Astrocyte of the hippocampus (primary cell): ENCODE results near the gene KIR2DL4.
"Not testable (repeated sequence)": the region's sequence is repeated elsewhere in the genome, so short reads cannot be mapped to it uniquely, and the experiment has no call there.

Experiments used
- DNase-seq: peaks from one replicate; pipeline ENCODE4 v3.0.0; 2011; ENCODE audit warnings: low read depth, low spot score

Gene KIR2DL4

DNA sequence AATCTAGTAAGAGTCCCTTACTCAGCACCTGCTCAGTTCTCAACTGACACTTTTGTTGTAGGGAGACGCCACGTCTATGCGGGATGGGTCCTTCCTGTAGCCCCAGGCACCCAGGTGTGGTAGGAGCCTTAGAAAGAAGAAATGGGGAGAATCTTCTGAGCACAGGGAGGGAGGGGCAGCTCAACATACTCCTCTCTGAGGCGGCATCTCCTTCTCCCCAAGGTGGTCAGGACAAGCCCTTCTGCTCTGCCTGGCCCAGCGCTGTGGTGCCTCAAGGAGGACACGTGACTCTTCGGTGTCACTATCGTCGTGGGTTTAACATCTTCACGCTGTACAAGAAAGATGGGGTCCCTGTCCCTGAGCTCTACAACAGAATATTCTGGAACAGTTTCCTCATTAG lies 1.2 kb downstream of the KIR2DL4 start:
- no peak for DNase-seq

DNA sequence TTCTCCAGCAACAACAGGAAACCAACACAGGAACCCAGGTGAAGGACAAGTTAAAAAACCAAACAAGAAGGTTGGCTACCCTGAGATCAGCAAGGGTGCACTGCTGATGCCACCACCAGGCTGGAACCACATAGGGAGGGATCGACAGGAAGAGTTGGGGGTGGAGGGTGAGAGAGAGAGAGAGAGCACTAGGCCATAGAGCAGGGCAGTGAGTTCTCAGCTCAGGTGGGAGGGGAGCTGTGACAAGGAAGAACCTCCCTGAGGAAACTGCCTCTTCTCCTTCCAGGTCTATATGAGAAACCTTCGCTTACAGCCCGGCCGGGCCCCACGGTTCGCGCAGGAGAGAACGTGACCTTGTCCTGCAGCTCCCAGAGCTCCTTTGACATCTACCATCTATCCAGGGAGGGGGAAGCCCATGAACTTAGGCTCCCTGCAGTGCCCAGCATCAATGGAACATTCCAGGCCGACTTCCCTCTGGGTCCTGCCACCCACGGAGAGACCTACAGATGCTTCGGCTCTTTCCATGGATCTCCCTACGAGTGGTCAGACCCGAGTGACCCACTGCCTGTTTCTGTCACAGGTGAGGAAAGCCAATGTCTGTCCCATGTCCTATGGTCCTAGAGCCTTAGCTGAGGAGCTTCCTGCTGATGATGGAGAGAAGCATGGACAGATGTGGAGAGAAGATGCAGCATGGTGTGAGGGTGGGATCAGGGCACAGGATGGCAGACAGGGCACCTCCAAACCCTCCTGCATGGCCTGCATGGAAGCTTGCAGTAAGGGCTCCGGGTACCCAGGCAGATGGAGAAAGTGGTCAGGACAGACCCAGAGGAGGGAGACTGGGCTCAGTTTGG lies 2.5 kb downstream of the KIR2DL4 start:
- no peak for DNase-seq

DNA sequence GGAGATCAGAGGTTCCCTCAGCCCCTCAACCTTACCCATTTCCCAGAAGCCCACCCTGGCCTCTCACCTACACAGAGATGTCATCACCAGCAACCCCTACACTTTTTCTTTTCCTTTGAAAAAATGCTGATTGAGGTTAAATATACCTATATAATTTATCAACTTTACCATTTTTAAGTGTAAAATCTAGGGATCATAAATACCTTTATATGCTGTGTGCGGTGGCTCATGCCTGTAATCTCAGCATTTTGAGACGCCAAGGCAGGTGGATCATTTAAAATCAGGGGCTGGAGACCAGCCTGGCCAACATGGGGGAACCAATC lies 3.1 kb downstream of the KIR2DL4 start:
- DNase-seq, result no peak

DNA sequence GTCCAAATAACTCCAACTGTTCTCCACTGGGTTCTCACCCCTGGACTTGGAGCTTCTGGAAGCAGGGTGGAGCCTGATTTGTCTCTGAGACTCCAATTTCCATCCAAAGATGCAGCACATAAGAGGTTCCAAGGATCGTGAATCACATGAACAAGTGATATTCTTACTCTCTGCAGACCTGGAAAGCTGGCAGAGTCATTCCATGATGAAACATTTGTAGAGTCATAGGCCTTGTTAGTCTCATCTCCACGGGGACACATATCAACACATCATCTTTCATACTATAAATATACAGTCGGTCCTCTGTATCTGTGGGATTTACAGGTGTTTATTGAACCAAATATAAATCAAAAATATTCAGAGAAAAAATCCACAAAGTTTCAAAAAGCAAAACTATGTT lies 11.2 kb downstream of the KIR2DL4 start:
- DNase-seq, result not testable (repeated sequence)

DNA sequence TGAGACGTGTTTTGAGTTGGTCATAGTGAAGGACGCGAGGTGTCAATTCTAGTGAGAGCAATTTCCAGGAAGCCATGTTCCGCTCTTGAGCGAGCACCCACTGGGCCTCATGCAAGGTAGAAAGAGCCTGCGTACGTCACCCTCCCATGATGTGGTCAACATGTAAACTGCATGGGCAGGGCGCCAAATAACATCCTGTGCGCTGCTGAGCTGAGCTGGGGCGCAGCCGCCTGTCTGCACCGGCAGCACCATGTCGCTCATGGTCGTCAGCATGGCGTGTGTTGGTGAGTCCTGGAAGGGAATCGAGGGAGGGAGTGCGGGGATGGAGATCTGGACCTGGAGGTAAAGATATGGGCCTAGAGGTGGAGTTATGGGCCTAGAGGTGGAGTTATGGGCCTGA lies 12.8 kb downstream of the KIR2DL4 start, which contains the start of gene KIR3DL1:
Gene KIR3DL1, plus strand, starts transcription at position 218 of the 400 bp plus-strand sequence.
- DNase-seq, result not testable (repeated sequence)

DNA sequence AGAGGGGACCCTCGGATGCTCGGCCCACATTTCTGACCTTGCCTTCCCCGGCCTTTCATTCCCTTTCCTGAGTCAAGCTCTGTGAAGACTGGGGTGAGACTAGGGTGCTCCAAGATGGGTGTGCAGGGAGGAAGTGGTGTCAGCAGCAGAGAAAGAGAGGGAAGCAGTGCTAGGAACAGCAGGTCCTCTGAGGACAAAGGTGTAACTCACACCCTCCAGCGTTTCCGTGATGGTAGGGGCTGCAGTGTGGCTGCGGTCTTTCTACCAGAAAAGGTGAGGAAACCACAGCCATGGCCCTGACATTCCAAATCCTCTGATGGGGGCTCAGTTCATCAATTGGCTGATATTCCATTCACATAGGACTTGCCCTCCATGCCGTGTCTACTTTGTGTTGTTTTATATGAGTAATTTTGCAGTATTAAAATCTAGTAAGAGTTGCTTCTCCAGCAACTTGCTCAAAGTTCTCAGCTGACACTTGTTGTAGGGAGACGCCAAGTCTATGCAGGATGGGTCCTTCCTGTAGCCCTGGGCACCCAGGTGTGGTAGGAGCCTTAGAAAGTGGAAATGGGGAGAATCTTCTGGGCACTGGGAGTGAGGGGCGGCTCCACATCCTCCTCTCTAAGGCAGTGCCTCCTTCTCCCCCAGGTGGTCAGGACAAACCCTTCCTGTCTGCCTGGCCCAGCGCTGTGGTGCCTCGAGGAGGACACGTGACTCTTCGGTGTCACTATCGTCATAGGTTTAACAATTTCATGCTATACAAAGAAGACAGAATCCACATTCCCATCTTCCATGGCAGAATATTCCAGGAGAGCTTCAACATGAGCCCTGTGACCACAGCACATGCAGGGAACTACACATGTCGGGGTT lies 14.5 kb downstream of the KIR2DL4 start:
- DNase-seq, result no peak

DNA sequence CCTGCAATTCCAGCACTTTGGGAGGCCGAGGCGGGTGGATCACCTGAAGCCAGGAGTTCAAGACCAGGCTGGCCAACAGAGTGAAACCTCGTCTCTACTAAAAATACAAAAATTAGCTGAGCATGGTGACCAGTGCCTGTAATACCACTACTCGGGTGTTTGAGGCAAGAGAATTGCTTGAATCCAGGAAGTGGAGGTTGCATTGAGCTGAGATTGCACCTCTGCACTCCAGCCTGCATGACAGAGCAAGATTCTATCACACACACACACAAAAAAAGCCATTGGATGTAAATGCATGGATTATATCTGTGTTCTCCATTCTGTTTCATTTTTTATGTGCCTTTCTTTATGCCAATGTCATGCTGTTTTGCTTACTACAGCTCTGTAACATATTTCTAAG lies 21.0 kb downstream of the KIR2DL4 start:
- DNase-seq, result not testable (repeated sequence)

DNA sequence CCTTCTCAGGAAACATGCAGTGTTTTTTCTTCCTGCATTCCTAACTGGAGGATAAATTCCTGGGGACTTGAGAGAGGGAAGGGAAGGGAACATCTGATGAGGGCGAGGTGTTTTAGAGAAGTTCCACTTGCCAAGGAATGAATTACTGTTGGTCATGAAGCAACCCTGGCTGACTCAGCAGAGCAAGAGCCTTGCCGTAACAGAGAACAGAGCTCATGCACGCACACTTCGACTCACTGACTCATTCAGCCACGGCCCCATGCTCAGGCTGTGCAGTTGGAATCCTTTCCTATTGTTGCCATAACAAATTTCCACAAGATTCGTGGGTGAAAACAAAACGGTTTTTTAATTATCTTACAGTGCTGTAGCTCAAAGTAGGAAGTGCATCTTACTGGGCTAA lies 21.9 kb downstream of the KIR2DL4 start:
- DNase-seq, result not testable (repeated sequence)

DNA sequence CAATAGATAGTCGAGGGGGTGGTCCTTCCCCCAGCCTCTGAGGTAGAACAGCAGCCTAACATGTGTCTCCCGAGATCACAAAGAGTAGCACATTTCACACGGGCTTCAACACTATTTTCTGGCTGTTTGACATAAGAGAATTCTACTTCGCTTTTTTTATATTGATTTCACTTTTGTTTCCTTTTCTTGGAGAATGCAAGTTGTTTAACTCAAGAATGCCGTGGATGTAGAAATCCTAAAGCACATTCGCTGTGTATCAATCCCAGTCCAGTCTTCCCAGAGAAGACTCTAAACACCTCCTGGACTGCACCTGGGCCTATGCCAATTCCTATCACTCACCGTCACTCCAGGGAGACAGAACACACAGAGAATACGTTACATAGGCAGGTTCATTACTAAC lies 24.7 kb downstream of the KIR2DL4 start:
- DNase-seq, result not testable (repeated sequence)

DNA sequence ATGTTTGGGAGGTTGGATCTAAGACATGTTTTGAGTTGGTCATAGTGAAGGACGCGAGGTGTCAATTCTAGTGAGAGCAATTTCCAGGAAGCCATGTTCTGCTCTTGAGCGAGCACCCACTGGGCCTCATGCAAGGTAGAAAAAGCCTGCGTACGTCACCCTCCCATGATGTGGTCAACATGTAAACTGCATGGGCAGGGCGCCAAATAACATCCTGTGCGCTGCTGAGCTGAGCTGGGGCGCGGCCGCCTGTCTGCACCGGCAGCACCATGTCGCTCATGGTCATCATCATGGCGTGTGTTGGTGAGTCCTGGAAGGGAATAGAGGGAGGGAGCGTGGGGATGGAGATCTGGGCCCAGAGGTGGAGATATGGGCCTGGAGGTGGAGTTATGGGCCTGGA lies 29.1 kb downstream of the KIR2DL4 start, which contains the start of gene KIR2DS4:
Gene KIR2DS4, plus strand, starts transcription at position 181 of the 400 bp plus-strand sequence.
- DNase-seq, result not testable (repeated sequence)

DNA sequence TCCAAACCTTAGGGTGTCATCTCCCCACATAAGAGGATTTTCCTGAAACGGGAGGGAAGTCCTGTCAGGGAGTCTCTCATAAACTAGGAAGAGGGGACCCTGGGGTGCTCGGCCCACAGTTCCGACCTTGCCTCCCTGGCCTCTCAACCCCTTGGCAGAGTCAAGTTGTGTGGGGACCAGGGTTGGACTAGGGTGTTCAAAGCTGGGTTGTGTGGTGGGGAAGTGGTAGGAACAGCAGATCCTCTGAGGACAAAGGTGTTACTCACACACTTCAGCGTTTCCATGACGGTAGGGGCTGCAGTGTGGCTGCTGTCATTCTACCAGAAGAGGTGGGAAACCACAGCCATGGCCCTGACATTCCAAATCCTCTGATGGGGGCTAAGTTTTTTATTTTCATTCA lies 31.7 kb downstream of the KIR2DL4 start:
- DNase-seq, result not testable (repeated sequence)

DNA sequence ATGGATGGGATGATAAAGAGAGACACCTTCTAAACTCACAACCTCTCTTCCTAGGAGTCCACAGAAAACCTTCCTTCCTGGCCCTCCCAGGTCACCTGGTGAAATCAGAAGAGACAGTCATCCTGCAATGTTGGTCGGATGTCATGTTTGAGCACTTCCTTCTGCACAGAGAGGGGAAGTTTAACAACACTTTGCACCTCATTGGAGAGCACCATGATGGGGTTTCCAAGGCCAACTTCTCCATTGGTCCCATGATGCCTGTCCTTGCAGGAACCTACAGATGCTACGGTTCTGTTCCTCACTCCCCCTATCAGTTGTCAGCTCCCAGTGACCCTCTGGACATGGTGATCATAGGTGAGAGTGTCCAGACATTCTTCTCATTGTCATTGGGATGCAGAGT lies 34.1 kb downstream of the KIR2DL4 start:
- DNase-seq, result not testable (repeated sequence)

DNA sequence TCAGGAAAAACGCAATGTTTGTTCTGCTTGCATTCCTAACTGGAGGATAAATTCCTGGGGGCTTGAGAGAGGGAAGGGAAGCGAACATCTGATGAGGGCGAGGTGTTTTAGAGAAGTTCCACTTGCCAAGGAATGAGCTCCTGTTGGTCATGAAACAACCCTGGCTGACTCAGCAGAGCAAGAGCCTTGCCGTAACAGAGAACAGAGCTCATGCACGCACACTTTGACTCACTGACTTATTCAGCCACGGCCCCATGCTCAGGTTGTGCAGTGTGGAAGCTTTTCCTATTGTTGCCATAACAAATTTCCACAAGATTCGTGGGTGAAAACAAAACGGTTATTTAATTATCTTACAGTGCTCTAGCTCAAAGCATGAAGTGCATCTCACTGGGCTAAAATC lies 39.8 kb downstream of the KIR2DL4 start:
- DNase-seq, result not testable (repeated sequence)

DNA sequence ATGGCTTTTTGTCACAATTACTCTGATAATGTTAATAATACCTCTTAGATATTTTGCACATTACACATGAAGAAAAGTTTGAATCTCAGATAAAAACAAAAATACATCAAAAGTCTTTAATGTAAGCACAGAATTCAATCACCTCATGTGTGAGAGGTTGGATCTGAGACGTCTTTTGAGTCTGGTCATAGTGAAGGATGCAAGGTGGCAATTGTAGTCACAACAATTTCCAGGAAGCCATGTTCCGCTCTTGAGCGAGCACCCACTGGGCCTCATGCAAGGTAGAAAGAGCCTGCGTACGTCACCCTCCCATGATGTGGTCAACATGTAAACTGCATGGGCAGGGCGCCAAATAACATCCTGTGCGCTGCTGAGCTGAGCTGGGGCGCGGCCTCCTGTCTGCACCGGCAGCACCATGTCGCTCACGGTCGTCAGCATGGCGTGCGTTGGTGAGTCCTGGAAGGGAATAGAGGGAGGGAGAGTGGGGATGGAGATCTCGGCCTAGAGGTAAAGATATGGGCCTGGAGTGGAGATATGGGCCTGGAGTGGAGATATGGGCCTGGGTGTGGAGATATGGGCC lies 46.7 kb downstream of the KIR2DL4 start, which contains the start of gene KIR3DL2:
Gene KIR3DL2, plus strand, starts transcription at position 383 of the 580 bp plus-strand sequence. Its CDS starts 33 bp downstream, at position 416.
- not testable (repeated sequence) for DNase-seq

DNA sequence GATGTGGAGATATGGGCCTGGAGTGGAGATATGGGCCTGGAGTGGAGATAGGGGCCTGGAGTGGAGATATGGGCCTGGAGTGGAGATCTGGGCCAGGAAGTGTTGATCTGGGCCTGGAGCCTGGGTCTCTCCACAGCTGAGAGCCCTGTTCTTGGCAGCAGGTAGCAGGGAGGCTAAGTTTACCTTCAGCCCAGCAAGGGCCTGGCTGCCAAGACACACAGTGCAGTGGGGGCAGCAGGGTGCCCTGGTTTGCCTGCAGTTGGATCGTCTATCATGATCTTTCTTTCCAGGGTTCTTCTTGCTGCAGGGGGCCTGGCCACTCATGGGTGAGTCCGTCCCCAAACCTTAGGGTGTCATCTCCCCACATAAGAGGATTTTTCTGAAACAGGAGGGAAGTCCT lies 47.5 kb downstream of the KIR2DL4 start:
- no peak for DNase-seq

DNA sequence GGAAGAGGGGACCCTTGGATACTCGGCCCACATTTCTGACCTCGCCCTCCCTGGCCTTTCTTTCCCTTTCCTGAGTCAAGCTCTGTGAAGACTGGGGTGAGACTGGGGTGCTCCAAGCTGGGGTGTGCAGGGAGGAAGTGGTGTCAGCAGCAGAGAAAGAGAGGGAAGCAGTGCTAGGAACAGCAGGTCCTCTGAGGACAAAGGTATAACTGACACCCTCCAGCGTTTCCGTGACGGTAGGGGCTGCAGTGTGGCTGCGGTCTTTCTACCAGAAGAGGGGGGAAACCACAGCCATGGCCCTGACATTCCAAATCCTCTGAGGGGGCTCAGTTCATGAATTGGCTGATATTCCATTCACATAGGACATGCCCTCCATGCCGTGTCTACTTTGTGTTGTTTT lies 47.9 kb downstream of the KIR2DL4 start:
- no peak for DNase-seq

DNA sequence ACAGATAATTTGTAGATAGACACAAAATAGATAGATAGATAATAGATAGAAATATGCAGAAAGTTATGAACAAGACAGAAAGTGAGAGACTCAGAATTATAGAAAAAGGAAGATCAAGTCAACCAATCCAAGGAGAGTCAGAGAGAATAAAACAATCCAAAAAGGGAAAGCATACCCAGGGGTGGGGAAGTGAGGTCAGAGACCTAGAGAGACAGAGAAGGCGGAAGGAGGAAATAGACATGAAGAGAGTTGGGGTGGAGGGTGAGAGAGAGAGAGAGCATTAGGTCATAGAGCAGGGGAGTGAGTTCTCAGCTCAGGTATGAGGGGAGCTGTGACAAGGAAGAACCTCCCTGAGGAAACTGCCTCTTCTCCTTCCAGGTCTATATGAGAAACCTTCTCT lies 51.8 kb downstream of the KIR2DL4 start:
- not testable (repeated sequence) for DNase-seq

DNA sequence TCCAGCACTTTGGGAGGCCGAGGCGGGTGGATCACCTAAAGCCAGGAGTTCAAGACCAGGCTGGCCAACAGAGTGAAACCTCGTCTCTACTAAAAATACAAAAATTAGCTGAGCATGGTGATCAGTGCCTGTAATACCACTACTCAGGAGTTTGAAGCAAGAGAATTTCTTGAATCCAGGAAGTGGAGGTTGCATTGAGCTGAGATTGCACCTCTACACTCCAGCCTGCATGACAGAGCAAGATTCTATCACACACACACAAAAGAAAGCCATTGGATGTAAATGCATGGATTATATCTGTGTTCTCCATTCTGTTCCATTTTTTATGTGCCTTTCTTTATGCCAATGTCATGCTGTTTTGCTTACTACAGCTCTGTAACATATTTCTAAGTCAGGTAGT lies 55.1 kb downstream of the KIR2DL4 start:
- DNase-seq, result not testable (repeated sequence)

DNA sequence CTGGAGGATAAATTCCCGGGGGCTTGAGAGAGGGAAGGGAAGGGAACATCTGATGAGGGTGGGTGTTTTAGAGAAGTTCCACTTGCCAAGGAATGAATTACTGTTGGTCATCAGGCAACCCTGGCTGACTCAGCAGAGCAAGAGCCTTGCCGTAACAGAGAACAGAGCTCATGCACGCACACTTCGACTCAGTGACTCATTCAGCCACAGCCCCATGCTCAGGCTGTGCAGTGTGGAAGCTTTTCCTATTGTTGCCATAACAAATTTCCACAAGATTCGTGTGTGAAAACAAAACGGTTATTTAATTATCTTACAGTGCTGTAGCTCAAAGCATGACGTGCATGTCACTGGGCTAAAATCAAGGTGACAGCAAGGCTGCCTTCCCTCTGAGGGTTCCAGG lies 56.0 kb downstream of the KIR2DL4 start:
- not testable (repeated sequence) for DNase-seq

DNA sequence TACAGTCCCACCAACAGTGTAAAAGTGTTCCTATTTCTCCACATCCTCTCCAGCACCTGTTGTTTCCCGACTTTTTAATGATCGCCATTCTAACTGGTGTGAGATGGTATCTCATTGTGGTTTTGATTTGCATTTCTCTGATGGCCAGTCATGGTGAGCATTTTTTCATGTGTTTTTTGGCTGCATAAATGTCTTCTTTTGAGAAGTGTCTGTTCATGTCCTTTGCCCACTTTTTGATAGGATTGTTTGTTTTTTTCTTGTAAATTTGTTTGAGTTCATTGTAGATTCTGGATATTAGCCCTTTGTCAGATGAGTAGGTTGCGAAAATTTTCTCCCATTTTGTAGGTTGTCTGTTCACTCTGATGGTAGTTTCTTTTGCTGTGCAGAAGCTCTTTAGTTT lies 60.0 kb downstream of the KIR2DL4 start:
- DNase-seq, result not testable (repeated sequence)
